ENCODE measurements around the gene TNFSF9. TPM values are rescaled to one million over a fixed set of nuclear protein-coding genes. Genes with fewer than 3 reads are reported as not detected.

The TNFSF9 gene
- total and polyA plus RNA-seq, 2 of the 8 experiments (the other 6 are each of a cell fraction or from before 2014, with no cell fraction given) = 1.7 to 4.4 TPM

DNA sequence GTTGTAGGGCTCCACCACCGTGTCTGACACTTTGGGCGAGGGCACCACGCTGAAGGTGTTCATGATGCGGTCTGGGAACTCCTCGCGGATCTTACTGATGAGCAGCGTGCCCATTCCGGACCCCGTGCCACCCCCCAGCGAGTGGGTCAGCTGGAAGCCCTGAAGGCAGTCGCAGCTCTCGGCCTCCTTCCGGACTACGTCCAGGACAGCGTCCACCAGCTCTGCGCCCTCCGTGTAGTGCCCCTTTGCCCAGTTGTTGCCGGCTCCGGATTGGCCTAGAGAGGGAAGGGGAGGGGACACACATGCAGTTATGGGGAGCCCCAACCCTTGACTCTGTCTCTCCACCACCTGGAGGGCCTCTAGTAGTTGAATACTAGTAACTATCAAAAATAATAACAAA is 34.9 kb upstream of the TNFSF9 start (continued):
- TF ChIP-seq GABPA (IDR thresholded peaks at IDR 0.05; ENCODE audit: borderline replicate concordance, insufficient read depth, low read length) = no peak

All from H1 (cell line).